ENCODE measurements around the gene UMODL1. TPM values are rescaled to one million over a fixed set of nuclear protein-coding genes. Genes with fewer than 3 reads are reported as not detected.
A peak's percentile ranks its signal among the peaks of the same experiment; 100 is the strongest.

The UMODL1 gene
- total RNA-seq, 1 experiment from 2014 or later: 2.3 TPM

GRCh38 chr21:42089093-42089631 is 18.0 kb downstream of the UMODL1 start:
- no peak overlapping the region for H3K27ac ChIP-seq (ENCODE audit: low read length)
- H4K20me1 ChIP-seq (ENCODE audit: insufficient read depth, low read depth, low read length): peaks cover 6% of the 10 kb centered on the region; the same call in 1 of the 2 replicates
- no peaks in the 10 kb centered on the region for H3K36me3 ChIP-seq (ENCODE audit: insufficient read depth, low read length)
- no peak overlapping the region for H3K4me2 ChIP-seq (ENCODE audit: low read depth, low read length, poor library complexity, severe bottlenecking)
- no peaks in the 10 kb centered on the region for H3K79me2 ChIP-seq (ENCODE audit: low read length)
- H3K4me1 ChIP-seq (ENCODE audit: low read length): peaks cover 28% of the 10 kb centered on the region
- no peak overlapping the region for H3K9ac ChIP-seq (ENCODE audit: low read length)
- H3K9me2 ChIP-seq (replicated peaks; ENCODE audit: insufficient read depth, low read length): no peaks in the 10 kb centered on the region
- DNase-seq: no peak
- H3K27me3 ChIP-seq (ENCODE audit: low read length): no peaks in the 10 kb centered on the region; the same call in 1 of the 2 replicates
- H3K4me3 ChIP-seq (ENCODE audit: low read length): no peak overlapping the region
- H2AFZ ChIP-seq (ENCODE audit: low read length): no peak overlapping the region
- H3K9me3 ChIP-seq (ENCODE audit: low read length): no peaks in the 10 kb centered on the region

- Histone ChIP-seq H4K20me1 (ENCODE audit: insufficient read depth, low read depth, low read length) (peaks cover 6% of the 10 kb centered on the region; the same call in 1 of the 2 replicates), H2AFZ (ENCODE audit: low read length) (no peak overlapping the region), H3K9me3 (ENCODE audit: low read length) (no peaks in the 10 kb centered on the region), H3K9me2 (replicated peaks; ENCODE audit: insufficient read depth, low read length) (no peaks in the 10 kb centered on the region), H3K4me2 (ENCODE audit: low read depth, low read length, poor library complexity, severe bottlenecking) (no peak overlapping the region), H3K4me1 (ENCODE audit: low read length) (peaks cover 22% of the 10 kb centered on the region), H3K9ac (ENCODE audit: low read length) (no peak overlapping the region), H3K27me3 (ENCODE audit: low read length) (no peaks in the 10 kb centered on the region; the same call in 1 of the 2 replicates), H3K27ac (ENCODE audit: low read length) (no peak overlapping the region), H3K36me3 (ENCODE audit: insufficient read depth, low read length) (no peaks in the 10 kb centered on the region), H3K4me3 (ENCODE audit: low read length) (no peak overlapping the region), H3K79me2 (ENCODE audit: low read length) (no peaks in the 10 kb centered on the region)
- DNase-seq: no peak
Measured at GRCh38 chr21:42089665-42090310, 18.7 kb downstream of the UMODL1 start.

- no peaks in the 10 kb centered on the region for H3K9me2 ChIP-seq (replicated peaks; ENCODE audit: insufficient read depth, low read length)
- H3K36me3 ChIP-seq (ENCODE audit: insufficient read depth, low read length): no peaks in the 10 kb centered on the region
- peaks cover 6% of the 10 kb centered on the region; the same call in 1 of the 2 replicates for H4K20me1 ChIP-seq (ENCODE audit: insufficient read depth, low read depth, low read length)
- no peak overlapping the region for H3K4me2 ChIP-seq (ENCODE audit: low read depth, low read length, poor library complexity, severe bottlenecking)
- H2AFZ ChIP-seq (ENCODE audit: low read length): no peak overlapping the region
- no peak for DNase-seq
- peaks cover 9% of the 10 kb centered on the region for H3K4me1 ChIP-seq (ENCODE audit: low read length)
- no peak overlapping the region for H3K4me3 ChIP-seq (ENCODE audit: low read length)
- H3K9ac ChIP-seq (ENCODE audit: low read length): no peak overlapping the region
- no peaks in the 10 kb centered on the region for H3K27me3 ChIP-seq (ENCODE audit: low read length)
- H3K9me3 ChIP-seq (ENCODE audit: low read length): no peaks in the 10 kb centered on the region
- no peaks in the 10 kb centered on the region for H3K79me2 ChIP-seq (ENCODE audit: low read length)
- H3K27ac ChIP-seq (ENCODE audit: low read length): no peak overlapping the region
Measured at GRCh38 chr21:42091899-42092508, 20.9 kb downstream of the UMODL1 start.

GRCh38 chr21:42092771-42093170 is 21.7 kb downstream of the UMODL1 start:
- no peak overlapping the region for H3K27ac ChIP-seq (ENCODE audit: low read length)
- H4K20me1 ChIP-seq (ENCODE audit: insufficient read depth, low read depth, low read length): peaks cover 6% of the 10 kb centered on the region; the same call in 1 of the 2 replicates
- H3K9me2 ChIP-seq (replicated peaks; ENCODE audit: insufficient read depth, low read length): no peaks in the 10 kb centered on the region
- no peaks in the 10 kb centered on the region for H3K36me3 ChIP-seq (ENCODE audit: insufficient read depth, low read length)
- H3K4me2 ChIP-seq (ENCODE audit: low read depth, low read length, poor library complexity, severe bottlenecking): peak overlapping the region; percentile 6
- H3K4me3 ChIP-seq (ENCODE audit: low read length): no peak overlapping the region
- DNase-seq: peak; percentile 60
- H3K4me1 ChIP-seq (ENCODE audit: low read length): peaks cover 9% of the 10 kb centered on the region
- H3K79me2 ChIP-seq (ENCODE audit: low read length): no peaks in the 10 kb centered on the region
- H3K9me3 ChIP-seq (ENCODE audit: low read length): no peaks in the 10 kb centered on the region
- H3K9ac ChIP-seq (ENCODE audit: low read length): no peak overlapping the region
- no peaks in the 10 kb centered on the region for H3K27me3 ChIP-seq (ENCODE audit: low read length)
- no peak overlapping the region for H2AFZ ChIP-seq (ENCODE audit: low read length)

- H3K9me3 ChIP-seq (ENCODE audit: low read length): no peaks in the 10 kb centered on the region
- peaks cover 6% of the 10 kb centered on the region; the same call in 1 of the 2 replicates for H4K20me1 ChIP-seq (ENCODE audit: insufficient read depth, low read depth, low read length)
- no peak for DNase-seq
- H3K9me2 ChIP-seq (replicated peaks; ENCODE audit: insufficient read depth, low read length): no peaks in the 10 kb centered on the region
- no peaks in the 10 kb centered on the region for H3K27me3 ChIP-seq (ENCODE audit: low read length)
- no peak overlapping the region for H3K27ac ChIP-seq (ENCODE audit: low read length)
- no peak overlapping the region for H3K9ac ChIP-seq (ENCODE audit: low read length)
- H2AFZ ChIP-seq (ENCODE audit: low read length): no peak overlapping the region
- peaks cover 9% of the 10 kb centered on the region for H3K4me1 ChIP-seq (ENCODE audit: low read length)
- H3K4me3 ChIP-seq (ENCODE audit: low read length): no peak overlapping the region
- no peaks in the 10 kb centered on the region for H3K36me3 ChIP-seq (ENCODE audit: insufficient read depth, low read length)
- no peak overlapping the region for H3K4me2 ChIP-seq (ENCODE audit: low read depth, low read length, poor library complexity, severe bottlenecking)
- no peaks in the 10 kb centered on the region for H3K79me2 ChIP-seq (ENCODE audit: low read length)
Measured at GRCh38 chr21:42093186-42093585, 22.1 kb downstream of the UMODL1 start.

GRCh38 chr21:42093991-42094421 is 22.9 kb downstream of the UMODL1 start:
- peaks cover 9% of the 10 kb centered on the region for H3K4me1 ChIP-seq (ENCODE audit: low read length)
- no peaks in the 10 kb centered on the region for H3K9me2 ChIP-seq (replicated peaks; ENCODE audit: insufficient read depth, low read length)
- H4K20me1 ChIP-seq (ENCODE audit: insufficient read depth, low read depth, low read length): peaks cover 6% of the 10 kb centered on the region; the same call in 1 of the 2 replicates
- no peak overlapping the region for H2AFZ ChIP-seq (ENCODE audit: low read length)
- H3K4me3 ChIP-seq (ENCODE audit: low read length): no peak overlapping the region
- no peaks in the 10 kb centered on the region for H3K79me2 ChIP-seq (ENCODE audit: low read length)
- no peaks in the 10 kb centered on the region for H3K36me3 ChIP-seq (ENCODE audit: insufficient read depth, low read length)
- no peak for DNase-seq
- H3K9ac ChIP-seq (ENCODE audit: low read length): no peak overlapping the region
- H3K9me3 ChIP-seq (ENCODE audit: low read length): no peaks in the 10 kb centered on the region
- no peaks in the 10 kb centered on the region for H3K27me3 ChIP-seq (ENCODE audit: low read length)
- H3K4me2 ChIP-seq (ENCODE audit: low read depth, low read length, poor library complexity, severe bottlenecking): no peak overlapping the region
- H3K27ac ChIP-seq (ENCODE audit: low read length): no peak overlapping the region

- Histone ChIP-seq H3K9me2 (replicated peaks; ENCODE audit: insufficient read depth, low read length) (no peaks in the 10 kb centered on the region), H3K4me3 (ENCODE audit: low read length) (no peak overlapping the region), H2AFZ (ENCODE audit: low read length) (no peak overlapping the region), H3K27ac (ENCODE audit: low read length) (no peak overlapping the region), H3K4me2 (ENCODE audit: low read depth, low read length, poor library complexity, severe bottlenecking) (no peak overlapping the region), H4K20me1 (ENCODE audit: insufficient read depth, low read depth, low read length) (0 out of 2 replicates have a peak, but pooled peaks cover 6% of the 10 kb centered on the region), H3K36me3 (ENCODE audit: insufficient read depth, low read length) (no peaks in the 10 kb centered on the region), H3K9me3 (ENCODE audit: low read length) (no peaks in the 10 kb centered on the region), H3K9ac (ENCODE audit: low read length) (no peak overlapping the region), H3K27me3 (ENCODE audit: low read length) (no peaks in the 10 kb centered on the region), H3K4me1 (ENCODE audit: low read length) (peaks cover 9% of the 10 kb centered on the region), H3K79me2 (ENCODE audit: low read length) (no peaks in the 10 kb centered on the region)
- DNase-seq: no peak
Measured at GRCh38 chr21:42094811-42095210, 23.7 kb downstream of the UMODL1 start.

- H2AFZ ChIP-seq (ENCODE audit: low read length): no peak overlapping the region
- no peak overlapping the region for H3K4me2 ChIP-seq (ENCODE audit: low read depth, low read length, poor library complexity, severe bottlenecking)
- H3K4me1 ChIP-seq (ENCODE audit: low read length): peaks cover 9% of the 10 kb centered on the region
- H3K79me2 ChIP-seq (ENCODE audit: low read length): no peaks in the 10 kb centered on the region
- H3K27me3 ChIP-seq (ENCODE audit: low read length): no peaks in the 10 kb centered on the region
- H3K9ac ChIP-seq (ENCODE audit: low read length): no peak overlapping the region
- no peaks in the 10 kb centered on the region for H3K9me2 ChIP-seq (replicated peaks; ENCODE audit: insufficient read depth, low read length)
- H3K36me3 ChIP-seq (ENCODE audit: insufficient read depth, low read length): no peaks in the 10 kb centered on the region
- H3K4me3 ChIP-seq (ENCODE audit: low read length): no peak overlapping the region
- no peaks in the 10 kb centered on the region for H3K9me3 ChIP-seq (ENCODE audit: low read length)
- no peak overlapping the region for H3K27ac ChIP-seq (ENCODE audit: low read length)
- H4K20me1 ChIP-seq (ENCODE audit: insufficient read depth, low read depth, low read length): 0 out of 2 replicates have a peak, but pooled peaks cover 6% of the 10 kb centered on the region
- DNase-seq: no peak
Measured at GRCh38 chr21:42095581-42095980, 24.5 kb downstream of the UMODL1 start.
